ENCODE measurements around the gene TEX35. TPM values are rescaled to one million over a fixed set of nuclear protein-coding genes. Genes with fewer than 3 reads are reported as not detected.

Gene TEX35
- total and polyA plus RNA-seq, 10 of the 15 experiments (the other 5 are each of a cell fraction or from before 2014, with no cell fraction given), result not detected

- intact Hi-C loops (cut with micrococcal nuclease; ENCODE audit: unreplicated experiment) (no loop called here), in situ Hi-C loops (cut with MboI) (no loop called here)
- ChIA-PET RAD21 (ENCODE audit: unreplicated experiment) (no interaction called here), CTCF (interaction anchor here (1.7 kb wide), 1 partner anchor 10 kb away, joined by 6 read pairs; no protein-coding TSS in a partner anchor), POLR2A (no interaction called here), SMC1A (ENCODE audit: uncharacterized antibody, unreplicated experiment) (interaction anchor here (1.3 kb wide), 1 partner anchor 10 kb away, joined by 3 read pairs; no protein-coding TSS in a partner anchor)
- Histone ChIP-seq H3K4me2 (ENCODE audit: control insufficient read depth, insufficient read depth) (no peak overlapping the region), H3K79me2 (ENCODE audit: control insufficient read depth, insufficient read depth, low read length) (no peaks in the 10 kb centered on the region), H3K4me3 (no peak overlapping the region), H3K9ac (ENCODE audit: control insufficient read depth, insufficient read depth, low read length) (no peak overlapping the region), H3K4me1 (ENCODE audit: control insufficient read depth, insufficient read depth, low read length) (no peaks in the 10 kb centered on the region), H3K27me3 (replicated peaks in 1 of 2; ENCODE audit: control insufficient read depth in 2 of 2, insufficient read depth in 2 of 2, low read length in 1 of 2) (peaks cover 2 to 5% of the 10 kb centered on the region in 2 experiments; a peak in 3 of 4 replicates), H3K36me3 (ENCODE audit: control insufficient read depth in 2 of 2, insufficient read depth in 2 of 2, low read length in 1 of 2) (no peaks in the 10 kb centered on the region), H3K9me3 (replicated peaks; ENCODE audit: control insufficient read depth, insufficient read depth, low read length) (no peaks in the 10 kb centered on the region), H3K27ac (ENCODE audit: control insufficient read depth, insufficient read depth) (no peak overlapping the region), H2AFZ (ENCODE audit: control insufficient read depth, low read depth, low read length) (no peak overlapping the region), H4K20me1 (ENCODE audit: control insufficient read depth, insufficient read depth) (no peaks in the 10 kb centered on the region)
- no peak for TF ChIP-seq MEF2A (IDR thresholded peaks at IDR 0.05; ENCODE audit: insufficient read depth, low read depth, low read length)
- no peak for TF ChIP-seq EZH2 (IDR thresholded peaks at IDR 0.05; ENCODE audit: borderline replicate concordance, control insufficient read depth, low read depth, low read length)
- TF ChIP-seq TCF7 (IDR thresholded peaks at IDR 0.05; ENCODE audit: borderline replicate concordance), result no peak
- TF ChIP-seq RCOR1 (conservative IDR thresholded peaks at IDR 0.05; ENCODE audit: low read depth, low read length), result no peak
- no peak for TF ChIP-seq CHD1 (IDR thresholded peaks at IDR 0.05; ENCODE audit: low read depth, low read length)
- no peak for TF ChIP-seq ATF3 (IDR thresholded peaks at IDR 0.05; ENCODE audit: borderline replicate concordance, extremely low read depth, low read depth, low read length)
- no peak for TF ChIP-seq ZBTB33 (IDR thresholded peaks at IDR 0.05)
- no peak for TF ChIP-seq BHLHE40 (IDR thresholded peaks at IDR 0.05; ENCODE audit: borderline replicate concordance in 1 of 2, low read depth in 2 of 2, low read length in 1 of 2)
- no peak for TF ChIP-seq BMI1 (IDR thresholded peaks at IDR 0.05; ENCODE audit: borderline replicate concordance)
- no peak for TF ChIP-seq ZNF24 (IDR thresholded peaks at IDR 0.05)
- no peak for TF ChIP-seq KDM1A (IDR thresholded peaks at IDR 0.05; ENCODE audit: borderline replicate concordance)
- no peak for TF ChIP-seq POLR2AphosphoS5 (IDR thresholded peaks at IDR 0.05; ENCODE audit: low read length)
- no peak for TF ChIP-seq FOS (IDR thresholded peaks at IDR 0.05; ENCODE audit: borderline replicate concordance, extremely low read depth, insufficient read length)
- no peak for TF ChIP-seq ESRRA (IDR thresholded peaks at IDR 0.05; ENCODE audit: low read length)
- no peak for TF ChIP-seq TAF1 (IDR thresholded peaks at IDR 0.05; ENCODE audit: borderline replicate concordance, low read depth, low read length)
- TF ChIP-seq WRNIP1 (IDR thresholded peaks at IDR 0.05; ENCODE audit: borderline replicate concordance, low read depth, low read length), result no peak
- TF ChIP-seq, protein P1, sequence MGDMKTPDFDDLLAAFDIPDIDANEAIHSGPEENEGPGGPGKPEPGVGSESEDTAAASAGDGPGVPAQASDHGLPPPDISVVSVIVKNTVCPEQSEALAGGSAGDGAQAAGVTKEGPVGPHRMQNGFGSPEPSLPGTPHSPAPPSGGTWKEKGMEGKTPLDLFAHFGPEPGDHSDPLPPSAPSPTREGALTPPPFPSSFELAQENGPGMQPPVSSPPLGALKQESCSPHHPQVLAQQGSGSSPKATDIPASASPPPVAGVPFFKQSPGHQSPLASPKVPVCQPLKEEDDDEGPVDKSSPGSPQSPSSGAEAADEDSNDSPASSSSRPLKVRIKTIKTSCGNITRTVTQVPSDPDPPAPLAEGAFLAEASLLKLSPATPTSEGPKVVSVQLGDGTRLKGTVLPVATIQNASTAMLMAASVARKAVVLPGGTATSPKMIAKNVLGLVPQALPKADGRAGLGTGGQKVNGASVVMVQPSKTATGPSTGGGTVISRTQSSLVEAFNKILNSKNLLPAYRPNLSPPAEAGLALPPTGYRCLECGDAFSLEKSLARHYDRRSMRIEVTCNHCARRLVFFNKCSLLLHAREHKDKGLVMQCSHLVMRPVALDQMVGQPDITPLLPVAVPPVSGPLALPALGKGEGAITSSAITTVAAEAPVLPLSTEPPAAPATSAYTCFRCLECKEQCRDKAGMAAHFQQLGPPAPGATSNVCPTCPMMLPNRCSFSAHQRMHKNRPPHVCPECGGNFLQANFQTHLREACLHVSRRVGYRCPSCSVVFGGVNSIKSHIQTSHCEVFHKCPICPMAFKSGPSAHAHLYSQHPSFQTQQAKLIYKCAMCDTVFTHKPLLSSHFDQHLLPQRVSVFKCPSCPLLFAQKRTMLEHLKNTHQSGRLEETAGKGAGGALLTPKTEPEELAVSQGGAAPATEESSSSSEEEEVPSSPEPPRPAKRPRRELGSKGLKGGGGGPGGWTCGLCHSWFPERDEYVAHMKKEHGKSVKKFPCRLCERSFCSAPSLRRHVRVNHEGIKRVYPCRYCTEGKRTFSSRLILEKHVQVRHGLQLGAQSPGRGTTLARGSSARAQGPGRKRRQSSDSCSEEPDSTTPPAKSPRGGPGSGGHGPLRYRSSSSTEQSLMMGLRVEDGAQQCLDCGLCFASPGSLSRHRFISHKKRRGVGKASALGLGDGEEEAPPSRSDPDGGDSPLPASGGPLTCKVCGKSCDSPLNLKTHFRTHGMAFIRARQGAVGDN (IDR thresholded peaks at IDR 0.05), result no peak
- WGBS (ENCODE audit: insufficient coverage, insufficient replicate concordance, low lambda C conversion rate, missing lambda C conversion rate), result 33% methylated on average over 4 of the region's 4 CpGs
- ATAC-seq (no peak), DNase-seq (ENCODE audit: low read depth, low spot score) (no peak), FAIRE-seq (no peak)
- BruUV-seq (replicated peaks), result no TSS peak
Measured at GRCh38 chr1:178491721-178492120, 21.2 kb upstream of the TEX35 start.

Data from GM12878 (cell line).